SK-N-SH treated with all-trans-retinoic acid at 6 μM for 48 hours (cell line): ENCODE results near the gene FLT4.

Experiments
- GLIS3 ChIP-seq: fragments of 250-450 bp; sonication (Bioruptor Pico); IDR thresholded peaks from 2 replicates; pipeline ENCODE4 v1.5.0; 2020; ENCODE audit warnings: mild to moderate bottlenecking, moderate library complexity
- TOX ChIP-seq: fragments of 250-450 bp; sonication (Bioruptor Pico); IDR thresholded peaks from 2 replicates; pipeline ENCODE4 v1.8.0; 2021; ENCODE audit warnings: mild to moderate bottlenecking, moderate library complexity, borderline replicate concordance
- ZFP30 ChIP-seq: fragments of 450-650 bp; formaldehyde crosslinking; IDR thresholded peaks from 2 replicates; pipeline ENCODE4 v1.5.0; 2022; ENCODE audit warnings: mild to moderate bottlenecking, moderate library complexity
- TF ChIP-seq, protein P1 (sequence below): fragments of 250-450 bp; sonication (Bioruptor Pico); IDR thresholded peaks from 2 replicates; pipeline ENCODE4 v1.8.0; 2020; ENCODE audit warnings: mild to moderate bottlenecking, moderate library complexity, borderline replicate concordance

DNA sequence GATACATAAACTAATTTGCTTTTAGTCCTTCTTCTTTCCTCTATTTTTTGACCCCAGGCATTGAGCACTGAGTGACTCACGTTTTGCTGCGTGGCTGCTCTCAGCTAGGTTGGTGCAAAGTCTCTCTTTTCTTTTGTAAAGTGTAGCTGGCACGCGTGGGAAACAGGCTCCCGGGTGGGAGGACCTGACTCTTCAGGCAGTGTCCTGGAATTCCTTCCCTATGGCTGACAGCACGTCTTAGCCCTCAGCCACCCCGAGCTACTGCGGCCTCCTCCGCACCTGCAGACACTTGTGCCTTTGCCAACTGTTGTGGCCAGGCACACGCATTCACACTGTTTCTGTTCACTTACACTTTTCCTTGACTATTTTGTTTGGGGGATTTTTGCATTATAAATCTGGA lies 57.2 kb downstream of the FLT4 start:
- TF ChIP-seq GLIS3 (CRISPR knock-in tag) (no peak), ZFP30 (CRISPR knock-in tag) (no peak), TOX (no peak)
- TF ChIP-seq, protein P1, sequence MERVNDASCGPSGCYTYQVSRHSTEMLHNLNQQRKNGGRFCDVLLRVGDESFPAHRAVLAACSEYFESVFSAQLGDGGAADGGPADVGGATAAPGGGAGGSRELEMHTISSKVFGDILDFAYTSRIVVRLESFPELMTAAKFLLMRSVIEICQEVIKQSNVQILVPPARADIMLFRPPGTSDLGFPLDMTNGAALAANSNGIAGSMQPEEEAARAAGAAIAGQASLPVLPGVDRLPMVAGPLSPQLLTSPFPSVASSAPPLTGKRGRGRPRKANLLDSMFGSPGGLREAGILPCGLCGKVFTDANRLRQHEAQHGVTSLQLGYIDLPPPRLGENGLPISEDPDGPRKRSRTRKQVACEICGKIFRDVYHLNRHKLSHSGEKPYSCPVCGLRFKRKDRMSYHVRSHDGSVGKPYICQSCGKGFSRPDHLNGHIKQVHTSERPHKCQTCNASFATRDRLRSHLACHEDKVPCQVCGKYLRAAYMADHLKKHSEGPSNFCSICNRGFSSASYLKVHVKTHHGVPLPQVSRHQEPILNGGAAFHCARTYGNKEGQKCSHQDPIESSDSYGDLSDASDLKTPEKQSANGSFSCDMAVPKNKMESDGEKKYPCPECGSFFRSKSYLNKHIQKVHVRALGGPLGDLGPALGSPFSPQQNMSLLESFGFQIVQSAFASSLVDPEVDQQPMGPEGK (CRISPR knock-in tag) = no peak
